ENCODE data around the gene MACC1.
"Not testable (repeated sequence)": the region's sequence is repeated elsewhere in the genome, so short reads cannot be mapped to it uniquely, and the experiment has no call there.

Gene MACC1

DNA sequence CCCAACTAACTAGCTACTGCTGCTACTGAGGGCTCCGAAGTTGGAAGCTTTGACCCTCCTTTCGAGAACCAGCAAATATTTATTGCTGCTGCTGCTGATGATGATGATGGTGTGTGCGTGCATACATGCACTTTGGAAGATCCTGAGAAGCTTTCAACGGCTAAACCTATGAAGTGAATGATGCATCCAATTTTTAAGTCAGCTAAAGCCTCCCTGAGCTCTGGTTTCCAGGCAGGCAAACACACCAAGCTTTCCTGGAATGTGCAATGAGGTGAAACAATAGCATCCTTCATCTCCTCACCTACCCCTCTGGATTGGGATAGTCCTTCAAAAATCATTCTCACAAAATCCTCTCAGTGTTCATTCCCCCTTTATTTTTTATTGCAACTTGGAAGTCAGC, 13.9 kb downstream of the MACC1 start:
- no peak for DNase-seq

DNA sequence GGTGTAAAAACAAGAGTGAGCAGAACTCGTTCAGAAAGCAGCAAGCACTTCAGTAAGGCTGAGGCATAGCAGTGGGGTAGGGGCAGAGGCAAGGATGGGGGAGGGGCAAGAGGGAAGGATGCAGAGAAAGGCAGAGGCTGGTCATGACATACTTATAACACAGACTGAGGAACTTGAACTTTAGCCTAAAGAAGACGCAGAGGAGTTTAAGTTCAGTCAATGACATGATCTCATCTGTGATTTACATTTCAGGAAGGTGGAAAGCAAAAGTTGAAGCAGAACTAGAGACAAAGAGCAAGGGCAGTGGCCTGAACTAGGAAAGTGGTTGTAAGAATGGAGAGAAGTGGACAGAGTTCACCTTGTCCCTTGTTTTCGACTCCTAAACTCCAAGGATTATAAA, 15.8 kb downstream of the MACC1 start:
- no peak for DNase-seq

DNA sequence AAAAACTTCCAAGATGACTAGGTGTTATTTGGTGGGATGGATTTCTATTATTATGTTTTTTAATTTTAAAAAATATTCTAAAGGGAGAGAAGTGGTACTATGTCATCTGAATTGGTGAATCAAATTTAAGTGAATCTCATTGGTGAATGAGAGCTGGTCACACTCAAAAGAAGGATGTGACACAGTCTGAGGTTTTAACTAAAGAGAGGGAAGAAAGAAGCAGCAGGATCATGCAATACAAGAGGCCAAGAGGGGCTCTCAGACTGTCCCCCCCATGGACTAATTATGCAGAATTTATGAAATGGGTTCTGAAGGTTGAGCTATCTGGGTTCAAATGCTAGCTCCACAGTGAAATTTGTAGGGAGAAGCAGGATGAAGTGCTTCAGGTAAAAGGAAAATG, 16.2 kb downstream of the MACC1 start:
- DNase-seq, result no peak

DNA sequence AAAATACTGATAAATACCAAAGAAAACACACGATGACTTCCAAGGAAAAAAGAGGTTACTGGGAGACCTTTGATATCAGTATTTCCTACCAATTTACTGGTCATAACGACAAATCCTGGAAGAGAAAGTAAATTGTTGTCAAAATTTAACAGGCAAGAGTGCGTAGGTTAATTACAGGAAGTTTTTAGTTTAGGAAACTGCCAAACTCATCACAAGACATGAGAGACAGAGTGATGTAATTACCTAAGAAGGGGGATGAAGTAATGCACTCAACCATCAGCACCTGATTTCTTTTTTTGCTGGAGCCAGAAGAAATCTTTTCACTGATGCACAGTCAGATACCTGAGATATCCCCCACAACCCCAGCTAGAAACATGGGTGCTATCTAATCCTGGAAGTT, 16.8 kb downstream of the MACC1 start:
- no peak for DNase-seq

DNA sequence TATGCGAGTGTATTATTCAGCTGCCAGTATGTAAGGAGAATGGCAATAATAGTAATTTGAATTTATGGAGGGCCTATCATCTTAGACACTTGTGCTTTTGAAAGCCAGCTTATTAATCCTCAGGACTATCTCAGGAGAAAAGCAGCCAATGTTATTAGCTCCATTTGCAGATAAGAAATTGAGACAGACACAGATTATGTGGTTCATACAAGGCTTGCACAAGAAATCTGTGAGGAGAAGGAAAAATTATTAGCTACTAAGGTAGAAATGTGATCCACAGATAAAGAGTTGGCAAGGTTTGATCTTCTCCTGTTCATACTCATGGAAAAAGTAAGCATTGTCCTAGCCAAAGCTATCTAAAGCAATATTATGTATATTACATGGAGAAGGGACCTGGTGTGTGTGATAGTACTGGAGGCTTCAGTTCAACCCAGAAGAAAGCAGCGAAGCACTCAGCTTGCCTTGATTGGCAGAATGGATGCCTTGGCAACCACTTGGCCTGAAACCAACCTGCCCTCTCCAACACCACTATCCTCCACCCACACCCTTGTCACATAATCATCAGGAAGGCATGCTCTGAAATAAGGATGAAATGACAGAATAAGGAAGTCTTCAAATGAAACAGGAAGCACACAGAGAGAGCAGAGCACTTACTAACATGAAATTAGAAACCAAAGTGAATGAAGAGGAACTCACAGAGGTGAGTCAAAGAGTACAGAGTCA, 18.0 kb downstream of the MACC1 start:
- DNase-seq, result peak; percentile 68

DNA sequence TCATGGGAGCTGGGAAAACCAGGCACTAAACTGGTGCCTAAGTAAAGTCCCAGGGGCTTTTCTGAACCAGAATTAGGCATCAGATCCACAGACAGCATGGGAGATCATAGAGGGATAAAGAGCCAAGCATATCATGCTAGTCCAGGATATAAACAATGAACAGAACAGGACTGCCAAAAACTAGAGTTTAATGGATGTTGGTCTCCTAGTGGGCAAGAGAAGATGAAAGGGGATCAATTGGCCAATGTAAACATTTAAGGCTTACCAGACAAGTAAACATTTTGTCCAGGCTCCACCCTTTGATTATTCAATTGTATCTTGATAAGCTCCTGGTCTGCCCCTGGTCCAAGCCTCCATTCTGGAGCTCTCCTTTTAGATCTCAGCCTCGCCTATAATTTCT, 18.9 kb downstream of the MACC1 start:
- DNase-seq, result no peak

DNA sequence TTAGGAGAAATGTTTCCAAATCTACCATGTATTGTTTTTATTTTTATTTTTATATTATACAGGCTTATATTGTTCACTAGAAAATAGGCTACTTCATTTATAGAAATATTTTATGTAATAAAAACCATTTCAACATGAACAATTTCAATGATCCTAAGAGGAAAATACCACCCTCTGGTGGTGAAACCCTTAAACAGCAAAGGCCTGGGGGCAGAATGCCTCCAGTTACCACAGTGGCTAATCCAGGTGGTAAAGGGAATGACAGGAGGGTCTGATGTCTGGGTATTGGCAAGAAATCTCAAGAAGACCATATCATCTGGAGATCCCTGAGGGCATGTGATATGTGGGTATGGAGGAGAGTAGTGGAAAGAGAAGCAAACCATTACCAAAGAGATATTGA, 19.3 kb downstream of the MACC1 start:
- no peak for DNase-seq

DNA sequence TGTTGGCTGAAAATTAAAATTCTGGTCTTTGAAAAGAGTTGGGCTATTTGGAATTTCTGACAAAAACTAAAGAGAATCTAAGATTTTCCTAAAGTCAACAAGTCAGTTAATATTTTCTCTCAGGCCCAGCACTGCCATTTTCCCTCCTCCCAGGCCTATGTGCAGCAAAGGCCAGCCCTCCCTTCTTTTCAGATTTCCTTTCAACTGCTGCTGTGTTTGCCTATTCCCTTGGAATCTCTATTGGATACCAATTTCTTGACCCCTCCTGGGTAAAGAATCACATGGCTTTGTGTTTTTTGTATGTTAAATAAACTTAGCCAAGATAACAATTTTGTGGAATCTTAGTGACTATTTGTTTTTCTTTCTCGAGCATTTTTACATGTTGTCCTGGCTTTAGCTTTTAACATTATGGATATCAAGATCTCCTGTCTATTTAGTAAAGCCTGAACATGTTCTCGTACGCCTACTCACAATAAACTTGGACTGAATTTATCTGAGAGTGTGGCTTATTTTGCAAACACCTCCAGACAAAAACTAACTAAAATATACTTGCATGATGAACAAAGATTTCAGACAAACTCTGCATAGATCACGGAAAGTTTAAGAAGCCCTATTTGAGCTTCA, 19.9 kb downstream of the MACC1 start:
- no peak for DNase-seq

DNA sequence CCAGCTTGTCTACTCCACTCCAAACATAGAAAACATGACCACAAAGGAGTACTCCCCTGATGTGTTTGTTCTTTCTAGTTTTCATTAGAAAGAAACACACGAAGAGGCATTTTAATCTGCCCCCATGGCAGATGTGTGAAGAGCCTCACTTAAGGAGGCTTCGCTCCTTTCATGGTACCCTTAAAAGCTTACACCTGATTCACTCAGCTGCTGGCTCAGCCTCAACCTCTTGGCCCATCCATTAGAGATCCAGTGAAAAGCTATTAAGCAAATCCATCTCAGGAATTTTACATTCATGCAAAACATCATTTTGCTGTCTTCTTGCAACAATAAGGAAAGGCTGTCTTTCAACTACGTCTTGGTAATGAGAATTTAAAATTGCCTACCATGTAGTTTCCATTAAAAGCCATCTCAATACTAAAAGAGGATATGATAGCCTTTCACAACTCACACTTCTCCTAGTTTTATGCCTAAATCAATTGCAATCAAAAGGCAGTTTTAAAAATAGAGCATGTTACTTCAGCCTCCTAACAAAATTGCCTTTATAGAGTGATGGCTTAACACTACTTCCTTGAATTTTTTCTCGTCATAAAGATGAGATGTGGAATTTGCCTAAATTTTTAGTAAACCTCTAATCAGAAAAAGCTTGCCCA, 22.7 kb downstream of the MACC1 start:
- no peak for DNase-seq

DNA sequence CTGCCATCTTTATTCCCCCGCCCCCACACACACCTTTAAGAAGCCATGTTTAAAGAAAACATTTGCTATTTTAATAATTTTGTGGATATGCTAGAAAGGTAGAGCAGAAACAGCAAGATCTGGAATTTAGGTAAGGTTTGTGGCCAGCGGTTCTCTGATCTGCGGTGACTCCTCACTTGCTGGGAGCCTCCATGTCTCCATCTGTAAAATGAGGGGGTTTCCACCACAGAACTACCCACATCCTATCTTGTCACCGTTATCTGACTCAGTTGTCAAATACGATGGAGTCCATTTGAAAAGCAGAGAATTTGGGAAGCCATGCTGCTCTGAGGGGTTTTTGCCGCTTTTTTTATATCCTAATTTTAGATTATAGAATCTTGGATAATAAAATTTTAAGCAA, 23.3 kb downstream of the MACC1 start:
- DNase-seq, result no peak

DNA sequence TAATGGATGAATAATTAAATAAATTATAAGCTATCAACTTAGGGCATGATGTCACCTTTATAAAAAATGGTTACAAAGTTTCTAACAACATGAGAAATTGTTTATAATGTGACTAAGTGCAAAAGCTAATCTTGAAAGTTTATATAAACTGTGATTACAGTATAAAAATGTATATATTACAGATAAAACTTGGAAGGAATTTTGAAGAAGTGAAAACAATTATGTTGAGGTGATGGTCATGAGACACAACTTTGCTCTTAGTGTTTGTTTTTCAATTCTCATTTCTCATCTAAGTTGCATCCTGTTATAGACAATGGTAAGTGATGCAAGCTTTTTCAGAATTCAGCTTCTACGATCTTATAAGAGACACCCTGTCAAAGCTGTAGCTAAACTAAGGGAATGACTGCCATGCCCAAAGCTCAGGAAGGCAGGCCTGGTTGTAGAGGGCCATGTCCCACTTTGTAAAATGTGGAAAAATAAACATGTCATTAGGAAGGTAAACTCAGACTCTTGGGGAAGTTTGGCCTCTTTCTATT, 23.9 kb downstream of the MACC1 start:
- DNase-seq, result no peak

DNA sequence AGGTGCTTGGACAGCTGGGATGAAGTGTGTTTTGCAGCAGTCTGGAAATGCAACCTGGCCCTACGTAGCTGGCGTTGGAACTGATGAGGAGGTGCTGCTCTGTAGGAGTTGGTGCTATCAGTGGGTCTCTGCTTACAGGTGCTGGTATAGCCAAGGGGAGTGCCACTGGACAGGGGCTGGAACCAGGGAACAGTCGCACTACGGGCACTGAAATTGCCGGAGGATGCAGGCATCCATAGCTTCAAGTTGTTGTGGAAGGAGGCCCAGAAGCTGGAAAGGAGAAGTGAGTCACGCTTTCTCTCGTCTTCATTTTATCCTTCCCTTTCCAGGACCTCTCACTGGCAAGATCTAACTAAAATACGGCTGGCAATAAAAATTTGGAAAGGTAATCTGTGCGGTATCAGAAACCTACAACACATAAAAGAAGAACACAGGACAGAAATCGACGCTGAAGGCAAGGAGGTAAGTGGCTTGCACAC, 25.8 kb downstream of the MACC1 start:
- DNase-seq, result no peak

DNA sequence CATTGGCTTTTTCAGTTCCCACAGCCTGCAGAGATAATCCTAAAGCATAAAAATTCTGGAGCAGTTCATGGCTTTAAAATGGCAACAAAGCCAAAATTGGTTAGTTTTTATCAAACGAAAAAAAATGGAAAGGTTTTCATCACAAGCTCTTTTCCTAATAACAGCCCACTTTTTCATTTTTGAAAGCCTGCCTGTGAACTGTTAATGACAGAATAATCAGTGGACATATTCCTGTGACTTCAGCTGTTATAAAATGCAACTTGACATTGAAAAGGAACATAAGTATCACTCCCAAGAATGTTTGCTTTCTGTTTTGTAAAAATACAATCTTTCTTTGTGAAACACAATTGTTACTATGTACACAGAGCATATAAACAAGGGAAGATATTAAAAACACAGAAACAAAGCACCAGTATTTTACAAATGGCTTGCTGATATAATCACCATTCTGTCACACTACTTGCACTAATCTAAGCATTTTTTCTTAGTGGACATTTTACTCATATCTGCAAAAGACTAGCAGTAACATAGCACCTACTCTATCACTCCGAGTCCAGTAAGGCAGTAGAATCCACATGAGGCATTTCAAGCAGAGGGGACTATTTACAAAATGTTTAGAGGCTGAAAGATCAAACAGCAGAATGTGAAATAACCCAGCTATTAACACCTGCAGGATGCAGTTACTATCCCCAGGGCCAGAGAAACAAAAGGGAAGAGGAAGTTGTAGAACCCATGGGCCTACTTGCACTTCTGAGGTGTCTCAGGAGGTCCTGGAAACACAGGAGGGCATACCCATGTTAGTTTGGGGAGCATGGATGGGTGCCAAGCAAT, 26.4 kb downstream of the MACC1 start:
- DNase-seq, result no peak

DNA sequence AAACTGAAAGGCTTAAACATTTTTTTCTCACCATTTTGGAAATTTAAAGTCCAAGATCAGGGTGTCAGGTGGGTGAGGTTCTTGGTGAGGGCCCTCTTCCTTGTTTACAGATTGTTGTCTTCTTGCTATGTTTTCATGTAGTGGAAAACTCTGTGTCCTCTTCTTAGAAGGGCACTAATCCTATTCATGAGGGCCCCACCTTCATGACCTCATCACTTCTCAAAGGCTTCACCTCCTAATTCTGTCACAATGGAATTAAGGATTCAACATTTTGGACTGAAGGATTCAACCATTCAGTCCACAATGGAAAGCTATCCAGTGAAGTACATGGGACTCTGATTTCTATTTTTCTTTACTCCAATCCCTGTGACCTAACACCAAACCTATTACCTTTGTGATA, 27.3 kb downstream of the MACC1 start:
- no peak for DNase-seq

DNA sequence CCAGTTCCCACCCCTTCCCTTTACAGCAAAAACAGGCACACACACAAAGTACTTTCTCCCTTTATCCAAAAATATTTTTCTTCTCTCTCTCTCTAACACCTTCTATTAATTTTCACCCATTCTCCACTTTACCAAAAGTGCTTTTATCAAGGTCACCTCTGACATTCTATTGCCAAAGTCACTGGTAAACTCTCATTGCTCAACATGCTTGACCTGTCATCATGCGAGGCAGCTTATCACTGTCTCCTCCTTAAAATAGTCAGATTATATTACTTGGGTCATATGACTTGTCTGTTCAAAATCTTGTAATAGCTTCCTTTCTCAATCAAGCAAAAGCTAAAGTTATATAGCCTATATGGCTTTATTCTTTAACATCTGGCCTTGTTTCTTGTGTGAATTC, 28.6 kb downstream of the MACC1 start:
- no peak for DNase-seq

DNA sequence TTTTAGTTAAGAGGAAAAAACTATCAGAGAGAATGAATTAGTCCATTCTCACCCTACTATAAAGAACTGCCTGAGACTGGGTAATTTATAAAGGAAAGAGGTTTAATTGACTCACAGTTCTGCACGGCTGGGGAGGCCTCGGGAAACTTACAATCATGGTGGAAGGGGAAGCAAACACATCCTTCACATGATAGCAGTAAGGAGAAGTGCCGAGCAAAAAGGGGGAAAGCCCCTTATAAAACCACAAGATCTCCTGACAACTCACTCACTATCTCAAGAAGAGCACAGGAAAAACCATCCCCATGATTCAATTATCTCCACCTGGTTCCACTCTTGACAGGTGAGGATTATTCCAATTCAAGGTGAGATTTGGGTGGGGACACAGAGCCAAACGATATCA, 29.3 kb downstream of the MACC1 start:
- not testable (repeated sequence) for DNase-seq

DNA sequence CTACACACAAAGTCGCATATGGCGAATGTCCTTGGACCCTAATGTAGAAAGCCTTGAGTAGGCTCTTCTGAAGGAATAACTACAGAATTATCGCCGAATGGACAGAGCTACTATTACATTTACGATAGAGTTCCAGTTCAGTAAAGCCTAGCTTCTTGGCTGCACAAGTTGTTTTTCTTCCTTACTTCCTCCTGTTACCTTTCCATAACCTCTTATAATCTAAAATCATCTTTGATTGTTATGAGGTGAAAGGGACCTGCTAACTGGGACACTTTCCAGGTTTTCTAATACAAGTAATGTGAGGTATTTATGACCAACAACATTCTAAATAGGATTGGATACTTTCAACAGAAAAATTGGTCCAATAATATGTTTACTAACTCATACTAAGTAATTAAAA, 31.2 kb downstream of the MACC1 start:
- DNase-seq, result no peak

DNA sequence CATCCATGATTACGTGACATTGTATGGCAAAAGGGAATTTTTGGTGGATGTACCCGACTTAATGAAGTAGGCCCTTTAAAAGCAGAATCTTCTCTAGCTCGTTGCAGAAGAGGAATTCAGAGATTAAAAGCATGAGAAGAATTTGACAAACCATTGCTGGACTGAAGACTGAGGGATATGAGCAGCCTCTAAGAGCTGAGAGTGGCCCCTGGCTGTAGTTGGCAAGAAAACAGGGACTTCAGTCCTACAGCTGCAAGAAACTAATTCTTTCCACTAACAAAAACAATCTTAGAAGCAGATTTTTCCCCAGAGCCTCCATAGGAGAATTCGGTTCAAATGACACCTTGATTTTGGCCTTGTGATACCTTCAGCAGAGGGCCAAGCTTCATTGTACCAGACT, 34.1 kb downstream of the MACC1 start:
- DNase-seq, result no peak

DNA sequence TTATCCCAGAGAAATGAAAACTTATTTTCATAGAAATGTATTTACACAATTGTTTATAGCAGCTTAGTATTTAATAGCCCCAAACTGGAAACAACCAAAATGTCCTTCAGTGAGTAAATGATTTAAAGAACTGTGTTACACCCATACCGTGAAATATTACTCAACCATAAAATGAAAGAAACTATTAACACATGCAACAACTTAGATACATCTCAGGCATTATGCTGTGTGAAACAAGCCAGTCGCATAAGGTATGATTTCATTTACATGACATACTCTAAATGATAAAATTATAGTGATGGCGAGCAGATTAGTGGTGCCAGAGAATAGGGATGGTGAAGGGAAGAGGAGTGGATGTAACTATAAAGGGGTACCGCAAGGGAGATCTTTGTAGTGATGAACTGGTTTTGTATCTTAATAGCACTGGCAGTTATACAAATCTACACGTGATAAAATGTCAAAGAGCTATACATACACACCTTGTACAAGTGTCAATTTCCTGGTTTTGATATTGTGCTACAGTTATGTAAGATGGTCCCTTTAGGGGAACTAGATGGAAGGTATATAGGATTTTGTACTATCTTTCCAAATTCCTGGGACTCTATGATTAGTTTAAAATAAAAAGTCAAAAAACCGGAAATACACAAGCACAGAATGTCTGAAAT, 40.5 kb downstream of the MACC1 start:
- DNase-seq, result no peak

DNA sequence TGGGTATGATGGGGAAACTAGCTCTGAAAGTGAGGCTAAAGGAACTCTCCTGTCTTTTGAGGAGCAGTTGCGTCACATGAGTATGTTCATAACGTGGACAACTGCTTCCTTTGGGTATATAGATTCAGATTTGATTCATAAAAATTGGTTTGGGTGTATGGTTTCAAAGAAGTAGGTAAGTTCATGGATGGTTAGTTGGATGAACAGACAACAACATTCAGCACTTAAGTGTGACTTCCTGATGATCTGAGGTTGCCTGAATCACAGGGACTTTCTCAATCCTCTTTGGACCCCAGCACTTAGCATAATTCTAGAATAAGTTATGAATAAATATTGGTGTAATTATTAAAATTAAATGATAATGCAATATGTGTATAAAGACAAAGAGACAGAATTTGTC, 43.4 kb downstream of the MACC1 start:
- DNase-seq, result no peak

DNA sequence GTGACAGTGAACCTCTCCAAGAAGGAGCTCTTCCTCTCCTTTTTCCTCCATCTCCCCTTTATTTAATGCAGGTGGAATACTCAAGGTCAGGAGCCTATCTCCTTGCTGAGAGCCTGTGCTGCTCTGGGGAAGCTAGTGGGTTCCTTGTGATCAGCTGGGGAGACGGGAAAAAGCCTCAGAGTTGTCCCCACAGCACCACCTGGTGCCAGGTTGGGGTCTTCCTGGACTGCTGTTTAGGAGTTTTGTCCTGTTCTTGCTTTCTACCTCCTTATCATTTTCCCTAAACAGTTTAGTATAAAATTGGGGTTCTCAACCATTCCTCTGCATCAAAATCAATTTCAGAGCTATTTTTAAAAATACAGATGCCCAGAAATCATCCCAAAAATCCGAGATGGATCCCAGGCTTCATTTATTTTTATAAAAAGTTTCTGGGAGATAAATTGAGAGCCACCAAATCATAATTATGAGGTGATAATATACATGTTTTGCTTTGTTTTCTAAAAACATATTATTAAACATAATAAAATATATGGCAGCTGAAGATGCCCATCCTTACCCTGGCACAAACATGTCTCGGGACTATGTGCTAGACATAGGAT, 44.3 kb downstream of the MACC1 start:
- peak; percentile 59 for DNase-seq

DNA sequence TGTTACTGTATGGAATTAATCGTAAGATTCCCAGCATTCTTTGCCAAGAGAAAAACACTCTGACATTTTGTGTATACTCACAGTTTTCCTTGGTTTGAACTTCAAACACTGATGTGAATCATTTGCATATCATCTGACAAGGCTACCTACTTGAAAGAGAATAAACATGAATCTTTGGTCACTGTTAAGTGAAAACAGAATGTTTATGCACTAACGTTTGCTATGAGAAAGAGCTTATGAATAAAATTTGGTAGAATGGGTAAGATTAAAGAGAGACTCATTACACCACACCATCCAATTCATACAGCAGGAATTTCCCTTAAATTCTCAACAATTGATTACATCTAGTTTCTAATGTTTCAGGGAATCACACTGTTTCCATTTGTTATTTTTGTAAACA, 46.6 kb downstream of the MACC1 start:
- DNase-seq, result peak; percentile 2

Data from fibroblast of skin of right quadriceps (primary cell).